ENCODE results near the gene KRTAP22-2. TPM values are rescaled to one million over a fixed set of nuclear protein-coding genes. Genes with fewer than 3 reads are reported as not detected.

Gene KRTAP22-2
- total RNA-seq, 1 experiment from 2014 or later = not detected

DNA sequence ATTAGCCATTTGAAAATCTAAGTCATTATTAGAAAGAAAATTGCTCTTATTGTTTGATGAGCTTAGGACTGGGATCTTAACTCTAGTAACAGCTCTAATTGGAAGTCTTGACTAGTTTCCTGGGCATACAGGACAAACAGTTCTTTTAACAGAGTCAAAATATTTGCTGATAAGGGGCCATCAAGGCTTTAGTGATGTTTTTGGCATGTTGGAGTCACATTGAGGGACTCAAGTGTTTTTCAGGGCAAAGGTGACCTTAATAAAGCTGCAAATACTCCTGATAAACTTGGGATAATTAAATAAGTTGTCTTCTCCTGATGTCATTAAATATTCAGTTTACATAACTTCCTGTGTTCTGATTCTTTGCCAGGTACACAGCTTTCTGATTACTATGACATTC, 22.6 kb downstream of the KRTAP22-2 start:
- no peaks in the 10 kb centered on the region for H3K9me3 Mint-ChIP-seq (ENCODE audit: unreplicated experiment)
- H3K9me3 ChIP-seq = no peaks in the 10 kb centered on the region
- H3K4me1 Mint-ChIP-seq (ENCODE audit: low read depth, unreplicated experiment) = no peaks in the 10 kb centered on the region
- POLR2A ChIA-PET = no interaction called here
- H3K36me3 Mint-ChIP-seq (ENCODE audit: insufficient read depth, unreplicated experiment) = no peaks in the 10 kb centered on the region
- no peaks in the 10 kb centered on the region for H3K4me1 ChIP-seq
- no peaks in the 10 kb centered on the region for H3K27me3 ChIP-seq (replicated peaks; ENCODE audit: control insufficient read depth, insufficient read depth, low read length)
- TF ChIP-seq, protein P1, sequence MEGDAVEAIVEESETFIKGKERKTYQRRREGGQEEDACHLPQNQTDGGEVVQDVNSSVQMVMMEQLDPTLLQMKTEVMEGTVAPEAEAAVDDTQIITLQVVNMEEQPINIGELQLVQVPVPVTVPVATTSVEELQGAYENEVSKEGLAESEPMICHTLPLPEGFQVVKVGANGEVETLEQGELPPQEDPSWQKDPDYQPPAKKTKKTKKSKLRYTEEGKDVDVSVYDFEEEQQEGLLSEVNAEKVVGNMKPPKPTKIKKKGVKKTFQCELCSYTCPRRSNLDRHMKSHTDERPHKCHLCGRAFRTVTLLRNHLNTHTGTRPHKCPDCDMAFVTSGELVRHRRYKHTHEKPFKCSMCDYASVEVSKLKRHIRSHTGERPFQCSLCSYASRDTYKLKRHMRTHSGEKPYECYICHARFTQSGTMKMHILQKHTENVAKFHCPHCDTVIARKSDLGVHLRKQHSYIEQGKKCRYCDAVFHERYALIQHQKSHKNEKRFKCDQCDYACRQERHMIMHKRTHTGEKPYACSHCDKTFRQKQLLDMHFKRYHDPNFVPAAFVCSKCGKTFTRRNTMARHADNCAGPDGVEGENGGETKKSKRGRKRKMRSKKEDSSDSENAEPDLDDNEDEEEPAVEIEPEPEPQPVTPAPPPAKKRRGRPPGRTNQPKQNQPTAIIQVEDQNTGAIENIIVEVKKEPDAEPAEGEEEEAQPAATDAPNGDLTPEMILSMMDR (IDR thresholded peaks at IDR 0.05; ENCODE audit: insufficient read depth in 1 of 2, low read depth in 1 of 2, low read length in 1 of 2, severe bottlenecking in 1 of 2, unreplicated experiment in 1 of 2) = no peak
- CTCF ChIA-PET = no interaction called here
- DNase-seq = no peak
- no TSS peak for BruUV-seq (replicated peaks)
- H3K4me3 ChIP-seq (ENCODE audit: low read depth, low read length) = no peak overlapping the region
- no peaks in the 10 kb centered on the region for H3K36me3 ChIP-seq (ENCODE audit: control insufficient read depth, insufficient read depth, low read length)
- intact Hi-C loops (cut with micrococcal nuclease; ENCODE audit: unreplicated experiment) = no loop called here
- H3K27me3 Mint-ChIP-seq (ENCODE audit: insufficient read depth, unreplicated experiment) = no peaks in the 10 kb centered on the region
- H3K27ac Mint-ChIP-seq (ENCODE audit: unreplicated experiment) = no peak overlapping the region
- H3K4me3 Mint-ChIP-seq (ENCODE audit: unreplicated experiment) = no peak overlapping the region

DNA sequence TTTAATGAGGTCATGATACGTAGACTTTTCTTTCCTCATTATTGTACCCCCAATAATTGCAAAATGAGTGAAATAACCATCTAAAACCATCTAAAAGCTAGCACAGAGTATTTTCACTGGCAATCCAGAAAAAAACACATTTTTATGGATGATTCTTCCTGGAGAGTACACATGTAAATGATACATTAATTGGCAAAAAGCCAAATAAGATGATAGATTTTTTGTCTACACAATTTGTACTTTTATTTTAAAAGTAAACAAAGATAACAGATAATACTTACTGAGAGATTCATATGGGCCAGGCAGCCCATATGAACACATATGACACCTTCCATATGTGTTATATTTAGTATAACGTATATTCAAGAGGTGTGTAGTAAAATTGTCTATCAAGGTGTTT, 26.6 kb downstream of the KRTAP22-2 start:
- H3K36me3 Mint-ChIP-seq (ENCODE audit: insufficient read depth, unreplicated experiment) = no peaks in the 10 kb centered on the region
- BruUV-seq (replicated peaks) = no TSS peak

DNA sequence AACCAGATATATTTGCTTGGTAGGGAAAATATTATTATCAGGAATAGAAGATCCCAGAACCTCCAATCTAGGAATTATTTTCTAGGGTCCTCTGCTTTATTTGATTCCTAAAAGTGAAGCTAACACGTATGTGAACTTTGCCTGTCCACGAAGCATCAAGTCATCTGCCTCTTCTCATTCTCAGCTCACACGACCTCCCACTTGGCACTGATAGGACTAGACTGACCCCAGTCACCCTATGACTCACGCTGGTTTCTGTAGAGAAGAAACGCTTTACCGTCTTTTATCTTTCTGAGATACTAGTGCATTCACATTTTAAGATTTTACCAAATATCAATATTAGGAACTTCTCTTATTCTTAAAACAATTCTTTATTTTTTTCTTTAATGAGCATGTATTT, 27.1 kb downstream of the KRTAP22-2 start:
- Mint-ChIP-seq H3K4me3 (ENCODE audit: unreplicated experiment) (no peak overlapping the region), H3K36me3 (ENCODE audit: insufficient read depth, unreplicated experiment) (no peaks in the 10 kb centered on the region), H3K27me3 (ENCODE audit: insufficient read depth, unreplicated experiment) (no peaks in the 10 kb centered on the region), H3K9me3 (ENCODE audit: unreplicated experiment) (peaks cover 9% of the 10 kb centered on the region), H3K4me1 (ENCODE audit: low read depth, unreplicated experiment) (no peaks in the 10 kb centered on the region), H3K27ac (ENCODE audit: unreplicated experiment) (no peak overlapping the region)
- DNase-seq = no peak
- Histone ChIP-seq H3K4me1 (no peaks in the 10 kb centered on the region), H3K9me3 (no peaks in the 10 kb centered on the region), H3K4me3 (ENCODE audit: low read depth, low read length) (no peak overlapping the region), H3K36me3 (ENCODE audit: control insufficient read depth, insufficient read depth, low read length) (no peaks in the 10 kb centered on the region), H3K27me3 (replicated peaks; ENCODE audit: control insufficient read depth, insufficient read depth, low read length) (no peaks in the 10 kb centered on the region)
- TF ChIP-seq, protein P1 (IDR thresholded peaks at IDR 0.05; ENCODE audit: insufficient read depth in 1 of 2, low read depth in 1 of 2, low read length in 1 of 2, severe bottlenecking in 1 of 2, unreplicated experiment in 1 of 2) = no peak
- no TSS peak for BruUV-seq (replicated peaks)
- CTCF ChIA-PET = no interaction called here
- POLR2A ChIA-PET = no interaction called here
- intact Hi-C loops (cut with micrococcal nuclease; ENCODE audit: unreplicated experiment) = no loop called here

More for the DNA sequence above, 26.6 kb downstream of the KRTAP22-2 start:
- TF ChIP-seq, protein P1 (IDR thresholded peaks at IDR 0.05; ENCODE audit: insufficient read depth in 1 of 2, low read depth in 1 of 2, low read length in 1 of 2, severe bottlenecking in 1 of 2, unreplicated experiment in 1 of 2) = no peak
- H3K4me1 ChIP-seq = no peaks in the 10 kb centered on the region
- H3K4me1 Mint-ChIP-seq (ENCODE audit: low read depth, unreplicated experiment) = no peaks in the 10 kb centered on the region
- POLR2A ChIA-PET = no interaction called here
- H3K27me3 ChIP-seq (replicated peaks; ENCODE audit: control insufficient read depth, insufficient read depth, low read length) = no peaks in the 10 kb centered on the region
- CTCF ChIA-PET = no interaction called here
- no peak for DNase-seq
- H3K36me3 ChIP-seq (ENCODE audit: control insufficient read depth, insufficient read depth, low read length) = no peaks in the 10 kb centered on the region
- intact Hi-C loops (cut with micrococcal nuclease; ENCODE audit: unreplicated experiment) = no loop called here
- H3K4me3 Mint-ChIP-seq (ENCODE audit: unreplicated experiment) = no peak overlapping the region
- H3K27ac Mint-ChIP-seq (ENCODE audit: unreplicated experiment) = no peak overlapping the region
- no peaks in the 10 kb centered on the region for H3K9me3 ChIP-seq
- H3K9me3 Mint-ChIP-seq (ENCODE audit: unreplicated experiment) = peaks cover 9% of the 10 kb centered on the region
- no peak overlapping the region for H3K4me3 ChIP-seq (ENCODE audit: low read depth, low read length)
- H3K27me3 Mint-ChIP-seq (ENCODE audit: insufficient read depth, unreplicated experiment) = no peaks in the 10 kb centered on the region
